Aorta (tissue), 5 donors: Measurements from ENCODE around the gene MYH14. TPM values are rescaled to one million over a fixed set of nuclear protein-coding genes. Genes with fewer than 3 reads are reported as not detected.
"Not testable (repeated sequence)": the region's sequence is repeated elsewhere in the genome, so short reads cannot be mapped to it uniquely, and the experiment has no call there.

Source experiments
- ATAC-seq: fragments of 200-7000 bp; cut with Tn5 transposase; one replicate; pipeline ENCODE4 v1.9.1; 2022; ENCODE audit warnings: moderate library complexity; ENCODE audit not compliant: low FRiP score
- DNase-seq, 2 donors: peaks; one replicate each; pipeline ENCODE4 v3.0.0-alpha.2; 2020
- H3K27ac ChIP-seq, 2 donors: one replicate each; pipeline ENCODE4 v1.5.1; 2013; ENCODE audit warnings: low read length in 2 of 2, mild to moderate bottlenecking in 2 of 2, moderate library complexity in 2 of 2, control low read depth in 1 of 2, inconsistent platforms in 1 of 2, low read depth in 1 of 2
- H3K27me3 ChIP-seq, 2 donors: one replicate each; pipeline ENCODE4 v1.6.1; 2013; ENCODE audit warnings: control low read depth in 1 of 2, low read length in 1 of 2, mild to moderate bottlenecking in 1 of 2, moderate library complexity in 1 of 2; ENCODE audit not compliant: insufficient read depth in 2 of 2, control insufficient read depth in 1 of 2
- H3K36me3 ChIP-seq, 2 donors: one replicate each; pipeline ENCODE4 v1.6.1; 2013; ENCODE audit warnings: control low read depth in 1 of 2, low read length in 1 of 2, mild to moderate bottlenecking in 1 of 2; ENCODE audit not compliant: insufficient read depth in 2 of 2, control insufficient read depth in 1 of 2
- H3K4me1 ChIP-seq, 2 donors: one replicate each; pipeline ENCODE4 v1.6.1; 2013; ENCODE audit warnings: low read length in 2 of 2, control low read depth in 1 of 2, mild to moderate bottlenecking in 1 of 2, moderate library complexity in 1 of 2; ENCODE audit not compliant: insufficient read depth in 2 of 2, control insufficient read depth in 1 of 2
- H3K4me3 ChIP-seq, 2 donors: one replicate each; pipeline ENCODE4 v1.5.1; 2013; ENCODE audit warnings: low read length in 2 of 2, control low read depth in 1 of 2, mild to moderate bottlenecking in 1 of 2
- H3K9me3 ChIP-seq: one replicate; pipeline ENCODE4 v1.6.1; 2013; ENCODE audit warnings: mild to moderate bottlenecking, low read length; ENCODE audit not compliant: control insufficient read depth
- WGBS, 2 donors: extraction: QIAGEN DNeasy Blood & Tissue Kit; methylation state at CpG; one replicate each; pipeline ENCODE4 v1.1.7; 2013; 5-methylcytosine and 5-hydroxymethylcytosine counted together
- intact Hi-C, 2 donors: fragments of 100-400 bp; cut with DNase I; formaldehyde crosslinking; loops; one replicate each; pipeline versions ENCODE4 v1.14.2 to v1.15.0; 2022
- polyA plus RNA-seq, 2 donors: library from polyadenylated mRNA; stranded (reverse); fragments of 200-250 nt; gene quantifications; one replicate each; pipeline ENCODE4 v1.2.3, GENCODE V29; 2013
- total RNA-seq, 2 donors: library from RNA; stranded (reverse); fragmentation: NEBNext Ultra II Directional; extraction: Animal tissue kit (Norgen Biotek cat#: 25700); gene quantifications; one replicate each; pipeline ENCODE4 v1.2.1, GENCODE V29; 2021
- donor health status: healthy with polysubstance abuse.
- donor health status: Bipolar disorder and iron deficiency.
- donor health status: DM: no; HTN: no; CAD: no.
- donor health status: DM: no; HTN: no; CAD: no.
- donor health status: DM: yes; HTN: yes; CAD: no.

The MYH14 gene
- total and polyA plus RNA-seq, 4 donors = 4.8 to 61.1 (median 8.9) TPM

- H3K9me3 ChIP-seq, H3K4me1 ChIP-seq, H3K27ac ChIP-seq, H3K27me3 ChIP-seq, H3K4me3 ChIP-seq, H3K36me3 ChIP-seq, ATAC-seq, intact Hi-C loops: not testable (repeated sequence)
- WGBS, 2 donors = 79 to 81% methylated on average over 8 of the region's 8 CpGs
- peak in 1 of 2 donors; percentile 39 for DNase-seq
These were observed 143.7 kb downstream of the MYH14 start for GRCh38 chr19:50347089-50347581.

DNA sequence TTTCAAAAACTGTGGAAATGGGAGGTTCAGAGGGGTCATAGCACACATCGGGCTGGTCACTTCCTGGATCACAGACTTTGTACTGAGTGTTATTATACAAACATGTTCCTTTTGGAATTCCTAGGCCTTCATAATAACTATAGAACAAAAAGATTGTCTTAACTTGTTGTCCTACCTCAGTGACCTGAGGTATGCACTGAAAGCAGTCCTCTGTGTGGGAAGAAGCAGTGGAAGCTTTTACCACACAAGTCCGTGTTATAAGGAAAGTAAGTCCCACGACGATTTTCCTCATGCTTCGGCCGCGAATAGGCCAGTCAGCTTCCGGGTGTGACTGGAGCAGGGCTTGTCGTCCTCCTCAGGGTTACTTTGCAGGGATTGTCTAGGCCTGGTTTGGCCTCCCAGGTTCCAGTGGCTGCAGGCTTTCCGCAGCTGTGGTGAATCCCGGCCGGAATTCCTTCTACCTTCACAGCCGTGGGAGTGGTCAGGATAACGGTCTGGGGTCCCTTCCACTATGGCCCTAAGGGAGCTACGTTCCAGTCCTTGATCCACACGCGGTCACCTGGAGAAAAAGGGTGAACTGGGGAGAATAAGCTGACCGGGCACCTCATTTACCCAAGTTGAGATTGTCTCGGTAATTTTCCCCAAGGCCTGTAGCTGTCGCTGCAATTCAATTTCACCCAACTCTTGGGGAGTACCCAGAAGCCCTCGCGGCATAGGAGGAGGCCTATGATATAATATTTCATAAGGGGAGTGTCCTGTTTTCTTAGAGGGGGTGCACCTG is 146.0 kb downstream of the MYH14 start:
- intact Hi-C loops = no loop called here
- Histone ChIP-seq H3K4me1 (no peaks in the 10 kb centered on the region), H3K27me3 (no peaks in the 10 kb centered on the region), H3K36me3 (no peaks in the 10 kb centered on the region), H3K4me3 (no peak overlapping the region), H3K27ac (no peak overlapping the region), H3K9me3 (peaks cover 3% of the 10 kb centered on the region)
- no peak for ATAC-seq
- DNase-seq = peak in 1 of 2 donors; percentile 64
- 58 to 61% methylated on average over 22 of the region's 22 CpGs for WGBS, 2 donors

GRCh38 chr19:50352242-50352641 is 148.8 kb downstream of the MYH14 start:
- H3K27ac ChIP-seq = no peak overlapping the region
- no peaks in the 10 kb centered on the region for H3K27me3 ChIP-seq
- no peaks in the 10 kb centered on the region for H3K36me3 ChIP-seq
- H3K4me3 ChIP-seq = no peak overlapping the region
- no peaks in the 10 kb centered on the region for H3K4me1 ChIP-seq
- DNase-seq = peak in 1 of 2 donors; percentile 25
- intact Hi-C loops = no loop called here
- ATAC-seq = no peak
- 56 to 62% methylated on average over 4 of the region's 4 CpGs for WGBS, 2 donors
- no peaks in the 10 kb centered on the region for H3K9me3 ChIP-seq

DNA sequence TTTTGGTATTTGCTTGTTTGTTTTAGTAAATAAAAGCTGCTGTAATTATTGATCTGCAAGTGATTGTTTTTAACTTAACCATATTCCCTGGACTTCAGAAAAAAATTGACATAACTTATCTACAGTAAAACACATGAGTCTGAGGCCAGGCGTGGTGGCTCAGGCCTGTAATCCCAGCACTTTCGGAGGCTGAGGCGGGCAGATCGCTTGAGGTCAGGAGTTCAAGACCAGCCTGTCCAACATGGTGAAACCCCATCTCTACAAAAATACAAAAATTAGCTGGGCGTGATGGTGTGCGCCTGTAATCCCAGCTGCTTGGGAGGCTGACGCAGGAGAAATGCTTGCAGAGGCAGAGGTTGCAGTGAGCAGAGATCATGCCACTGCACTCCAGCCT is 150.1 kb downstream of the MYH14 start:
- WGBS, 2 donors = 91 to 96% methylated on average over 7 of the region's 7 CpGs
- intact Hi-C loops = not testable (repeated sequence)
- DNase-seq = peak in 1 of 2 donors; percentile 61

DNA sequence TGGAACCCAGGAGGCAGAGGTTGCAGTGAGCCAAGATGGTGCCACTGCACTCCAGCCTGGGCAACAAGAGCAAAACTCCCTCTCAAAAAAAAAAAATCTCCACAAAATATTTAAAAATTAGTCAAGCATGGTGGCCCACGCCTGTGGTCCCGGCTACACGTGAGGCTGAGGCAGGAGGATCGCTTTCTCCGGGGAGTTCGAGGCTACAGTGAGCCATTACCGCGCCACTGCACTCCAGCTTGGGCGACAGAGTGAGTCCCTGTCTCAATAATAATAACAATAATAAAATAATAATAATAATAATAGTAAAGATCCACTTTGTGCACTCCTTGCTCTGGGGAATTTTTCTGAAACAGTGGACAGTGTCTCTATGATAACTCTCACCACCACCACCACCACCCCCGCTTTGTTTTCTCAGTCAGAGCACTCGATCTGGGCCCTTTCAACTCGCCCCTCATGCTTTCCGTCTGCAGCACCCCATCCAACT is 153.3 kb downstream of the MYH14 start:
- Histone ChIP-seq H3K27ac (no peak overlapping the region), H3K9me3 (no peaks in the 10 kb centered on the region), H3K4me1 (no peaks in the 10 kb centered on the region), H3K27me3 (no peaks in the 10 kb centered on the region), H3K36me3 (no peaks in the 10 kb centered on the region), H3K4me3 (no peak overlapping the region)
- intact Hi-C loops = loop anchor here (1.0 to 5.0 kb wide), 4 partner anchors 58 to 566 kb away; no protein-coding TSS in a partner anchor
- DNase-seq (no peak), ATAC-seq (no peak)
- WGBS, 2 donors = 36% methylated on average over 13 of the region's 13 CpGs

More for the DNA sequence above, 150.1 kb downstream of the MYH14 start:
- H3K4me3 ChIP-seq, H3K9me3 ChIP-seq, H3K36me3 ChIP-seq, H3K4me1 ChIP-seq, ATAC-seq, H3K27ac ChIP-seq, H3K27me3 ChIP-seq: not testable (repeated sequence)

DNA sequence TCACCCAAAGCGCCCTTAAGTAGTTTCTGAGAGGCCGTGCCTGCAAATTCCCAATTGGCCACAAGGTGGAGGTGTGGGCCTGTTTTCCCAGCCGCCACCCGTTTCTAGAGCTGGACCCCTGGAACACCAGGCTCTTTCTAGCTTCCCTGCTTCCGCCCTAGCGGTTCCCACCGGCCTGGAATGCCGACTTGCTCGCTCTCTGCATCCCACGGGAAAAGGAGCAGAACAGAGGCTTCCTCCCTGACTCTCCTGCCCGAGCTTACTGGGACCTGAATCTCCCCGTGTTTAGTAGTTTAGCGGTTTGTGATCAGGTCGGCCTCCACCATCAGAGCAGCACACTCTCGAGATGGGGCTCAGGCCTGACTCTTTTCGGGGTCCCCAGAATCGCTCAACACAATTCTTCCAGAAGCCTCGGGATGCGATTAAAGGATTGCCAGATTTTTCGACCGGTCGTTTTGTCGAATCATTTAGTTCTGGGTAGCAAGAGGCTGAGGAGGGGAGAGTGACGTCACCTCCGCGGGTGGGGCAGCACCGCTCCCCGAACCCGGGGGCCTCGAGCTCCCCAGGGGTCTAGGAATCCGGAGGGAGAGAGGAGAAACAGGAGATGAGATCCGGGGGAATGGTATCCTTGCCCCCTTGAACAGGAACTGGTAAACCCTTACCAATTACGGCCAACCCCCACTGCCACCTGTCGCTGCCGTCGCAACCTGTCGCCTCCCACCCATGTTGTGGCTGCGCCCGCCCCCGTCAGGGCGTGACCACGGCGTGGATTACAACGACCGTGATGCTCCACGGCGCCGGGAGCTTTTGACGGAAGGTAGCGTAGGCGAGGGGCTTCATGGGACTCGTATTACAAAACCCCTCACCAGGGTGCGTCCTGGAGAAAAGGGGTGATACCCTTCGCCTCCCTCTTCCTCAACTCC is 154.0 kb downstream of the MYH14 start:
- Histone ChIP-seq H3K27me3 (no peaks in the 10 kb centered on the region), H3K4me1 (no peaks in the 10 kb centered on the region), H3K36me3 (no peaks in the 10 kb centered on the region), H3K27ac (peak overlapping the region in 1 of 2 donors; percentile 42), H3K9me3 (no peaks in the 10 kb centered on the region), H3K4me3 (peak overlapping the region; percentile 1 to 27)
- DNase-seq (peak; percentile 86 to 91), ATAC-seq (peak; percentile 92)
- intact Hi-C loops = loop anchor here (1.0 to 5.0 kb wide), 4 partner anchors 57 to 565 kb away; no protein-coding TSS in a partner anchor
- WGBS, 2 donors = 3 to 11% methylated on average over 54 of the region's 54 CpGs

- DNase-seq = peak; percentile 82 to 91
- 27 to 36% methylated on average over 51 to 54 of the region's 54 CpGs for WGBS, 2 donors
These were observed 155.3 kb downstream of the MYH14 start for GRCh38 chr19:50358483-50359327.

More at GRCh38 chr19:50358483-50359327, 155.3 kb downstream of the MYH14 start:
- H3K4me1 ChIP-seq = no peaks in the 10 kb centered on the region
- no peaks in the 10 kb centered on the region for H3K27me3 ChIP-seq
- intact Hi-C loops = loop anchor here in 1 of 2 donors (5.0 kb wide), 1 partner anchor 424 kb away; no protein-coding TSS in a partner anchor
- peak; percentile 78 for ATAC-seq
- H3K27ac ChIP-seq = no peak overlapping the region
- H3K4me3 ChIP-seq = no peak overlapping the region
- no peaks in the 10 kb centered on the region for H3K9me3 ChIP-seq
- H3K36me3 ChIP-seq = no peaks in the 10 kb centered on the region
